IPS-18a (cell line): Measurements from ENCODE around the gene GAS2L1.

Experiments used
- H3K27ac ChIP-seq: one replicate; pipeline ENCODE4 v1.5.1; 2013; ENCODE audit warnings: low read length
- H3K27me3 ChIP-seq: one replicate; pipeline ENCODE4 v1.6.1; 2013; ENCODE audit warnings: mild to moderate bottlenecking, low read length; ENCODE audit not compliant: control insufficient read depth, insufficient read depth
- H3K36me3 ChIP-seq: one replicate; pipeline ENCODE4 v1.6.1; 2013; ENCODE audit warnings: low read depth, low read length; ENCODE audit not compliant: control insufficient read depth
- H3K4me1 ChIP-seq: one replicate; pipeline ENCODE4 v1.6.1; 2013; ENCODE audit warnings: low read depth, low read length; ENCODE audit not compliant: control insufficient read depth
- H3K4me3 ChIP-seq: one replicate; pipeline ENCODE4 v1.5.1; 2013; ENCODE audit warnings: low read length
- H3K9ac ChIP-seq: one replicate; pipeline ENCODE4 v1.6.1; 2013; ENCODE audit warnings: mild to moderate bottlenecking, low read length, moderate library complexity
- H3K9me3 ChIP-seq: one replicate; pipeline ENCODE4 v1.6.1; 2013; ENCODE audit warnings: low read depth, low read length; ENCODE audit not compliant: control insufficient read depth

The GAS2L1 gene

DNA sequence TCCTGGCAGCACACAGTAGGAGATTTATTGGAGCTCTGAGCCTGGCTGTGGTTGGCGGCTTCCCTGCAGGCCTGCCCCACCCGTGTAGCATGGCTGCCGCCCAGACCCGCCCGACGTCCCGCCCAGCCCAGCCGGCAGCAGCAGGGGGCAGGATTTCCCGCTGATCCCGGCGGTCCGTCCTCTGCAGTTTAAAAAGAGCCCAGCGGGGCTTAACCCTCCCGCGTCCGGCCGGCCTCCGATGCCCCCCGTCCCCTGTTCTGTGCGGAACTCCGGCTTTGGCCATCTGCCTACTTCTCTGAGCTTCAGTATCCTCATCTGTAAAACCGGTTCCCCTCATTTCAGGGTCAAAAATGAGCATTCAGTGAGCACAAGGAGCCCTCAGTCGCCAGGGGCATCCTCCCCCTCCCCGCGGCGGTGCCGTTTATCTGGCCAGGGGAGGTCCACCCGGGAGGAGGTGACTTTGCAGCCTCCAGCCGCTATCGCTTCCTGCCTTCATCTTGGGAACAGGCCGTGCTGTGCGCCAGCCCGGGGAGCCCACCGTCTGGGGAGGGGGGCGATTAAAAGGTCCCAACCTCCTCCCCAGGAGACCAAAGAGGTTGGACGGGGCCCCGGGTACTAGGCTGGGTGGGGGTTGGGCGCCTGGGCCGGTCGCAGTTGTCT is at the start of gene GAS2L1:
Gene GAS2L1 (plus strand): TSS at position 476 of the 660 bp plus-strand sequence. CDS start 1,456 bp downstream, outside the sequence.
- Histone ChIP-seq H3K27me3 (peaks cover 8% of the 10 kb centered on the region), H3K27ac (no peak within 1 kb of the TSS), H3K4me1 (no peaks in the 10 kb centered on the region), H3K4me3 (peak within 1 kb of the TSS; percentile 47), H3K36me3 (no peaks in the 10 kb centered on the region), H3K9me3 (no peaks in the 10 kb centered on the region), H3K9ac (peak within 1 kb of the TSS; percentile 46)

DNA sequence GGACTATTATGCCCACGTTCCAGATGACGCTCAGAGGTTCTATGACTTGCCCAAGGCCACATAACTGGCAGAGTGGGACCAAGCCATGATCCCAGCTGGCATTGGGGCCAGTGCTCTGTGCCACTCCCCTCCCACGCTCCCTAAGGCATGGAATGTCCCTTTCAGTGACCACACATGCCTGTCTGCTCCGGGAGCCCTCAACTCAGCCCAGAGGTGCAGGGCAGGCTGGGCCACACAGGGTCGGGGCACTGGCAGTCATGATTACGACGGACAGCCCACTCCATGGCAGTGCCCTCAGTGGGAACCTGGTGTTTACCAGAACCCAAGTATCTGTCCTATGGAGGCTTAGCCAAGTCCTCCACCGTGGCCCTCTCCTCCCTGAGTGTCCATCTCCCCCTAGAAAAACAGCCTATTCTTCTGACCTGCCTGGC is 48.7 kb upstream of the GAS2L1 start:
- Histone ChIP-seq H3K4me1 (no peaks in the 10 kb centered on the region), H3K9me3 (no peaks in the 10 kb centered on the region), H3K27me3 (no peaks in the 10 kb centered on the region), H3K9ac (no peak overlapping the region), H3K36me3 (peaks cover 3% of the 10 kb centered on the region), H3K4me3 (no peak overlapping the region), H3K27ac (no peak overlapping the region)

- Histone ChIP-seq H3K4me3 (no peak overlapping the region), H3K4me1 (no peaks in the 10 kb centered on the region), H3K27ac (no peak overlapping the region), H3K9ac (no peak overlapping the region), H3K9me3 (no peaks in the 10 kb centered on the region), H3K27me3 (no peaks in the 10 kb centered on the region), H3K36me3 (peaks cover 3% of the 10 kb centered on the region)
Measured at GRCh38 chr22:29258407-29259252, 47.8 kb upstream of the GAS2L1 start.

DNA sequence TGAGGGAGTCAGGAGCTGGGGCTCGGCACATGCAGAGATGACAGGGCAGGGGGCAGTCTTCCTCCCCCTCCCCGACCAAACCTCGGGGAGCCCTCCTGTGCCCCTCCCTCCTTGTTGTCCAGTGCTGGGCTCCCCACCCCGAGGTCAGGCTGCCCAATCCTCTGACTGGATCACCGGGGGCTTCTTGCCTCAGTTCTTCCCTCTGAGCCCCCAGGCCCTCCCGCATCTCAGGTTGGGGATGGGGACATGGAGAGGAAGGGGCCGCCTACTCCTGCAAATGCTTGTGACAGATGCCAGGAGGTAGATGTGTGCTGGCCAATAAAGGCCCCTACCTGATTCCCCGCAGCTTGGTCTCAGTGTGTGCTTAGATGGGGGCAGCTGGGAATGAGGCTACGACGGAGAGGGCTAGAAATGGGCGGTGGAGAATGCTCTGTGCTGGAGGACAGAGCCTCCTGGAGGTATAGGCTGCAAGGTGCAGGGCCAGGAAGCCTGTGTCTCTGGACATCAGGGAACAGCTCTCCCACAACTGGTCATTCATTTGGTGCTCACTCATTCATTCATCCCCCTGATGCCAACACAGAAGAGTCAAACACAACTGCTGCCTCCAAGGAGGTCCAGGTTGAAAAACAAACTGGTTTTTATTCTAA is 47.1 kb upstream of the GAS2L1 start:
- Histone ChIP-seq H3K27me3 (no peaks in the 10 kb centered on the region), H3K9me3 (no peaks in the 10 kb centered on the region), H3K4me1 (no peaks in the 10 kb centered on the region)

DNA sequence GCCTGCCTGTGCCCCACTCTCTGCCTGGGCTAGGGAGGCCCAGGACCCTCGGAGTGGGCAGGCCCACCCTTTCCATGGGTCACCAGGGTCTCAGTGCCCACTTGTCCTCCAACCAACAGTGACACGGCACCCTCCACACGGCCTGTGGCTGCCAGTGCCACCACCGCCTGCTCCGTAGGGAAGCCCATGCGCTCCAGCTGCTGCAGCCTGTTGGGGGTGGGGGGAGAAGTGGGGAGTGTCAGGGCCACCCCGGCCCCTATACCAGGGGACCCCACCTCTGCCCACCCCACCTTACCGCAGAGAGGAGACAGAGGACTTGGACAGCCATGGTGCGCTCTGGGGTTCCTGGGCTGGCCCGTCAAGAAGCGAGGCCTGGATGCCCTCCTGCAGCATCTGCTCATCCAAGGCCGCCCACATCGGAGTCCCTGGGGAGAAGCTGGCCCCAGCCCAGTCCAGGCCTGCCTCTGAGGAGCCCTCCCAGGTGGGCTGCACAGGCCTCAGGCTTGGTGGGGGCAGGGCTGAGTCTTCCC is 46.4 kb upstream of the GAS2L1 start:
- Histone ChIP-seq H3K4me1 (no peaks in the 10 kb centered on the region), H3K9ac (no peak overlapping the region), H3K36me3 (peaks cover 9% of the 10 kb centered on the region), H3K9me3 (no peaks in the 10 kb centered on the region), H3K4me3 (no peak overlapping the region), H3K27ac (no peak overlapping the region), H3K27me3 (no peaks in the 10 kb centered on the region)

More for the DNA sequence above, 47.1 kb upstream of the GAS2L1 start:
- Histone ChIP-seq H3K27ac (no peak overlapping the region), H3K4me3 (no peak overlapping the region), H3K9ac (no peak overlapping the region), H3K36me3 (peaks cover 5% of the 10 kb centered on the region)

DNA sequence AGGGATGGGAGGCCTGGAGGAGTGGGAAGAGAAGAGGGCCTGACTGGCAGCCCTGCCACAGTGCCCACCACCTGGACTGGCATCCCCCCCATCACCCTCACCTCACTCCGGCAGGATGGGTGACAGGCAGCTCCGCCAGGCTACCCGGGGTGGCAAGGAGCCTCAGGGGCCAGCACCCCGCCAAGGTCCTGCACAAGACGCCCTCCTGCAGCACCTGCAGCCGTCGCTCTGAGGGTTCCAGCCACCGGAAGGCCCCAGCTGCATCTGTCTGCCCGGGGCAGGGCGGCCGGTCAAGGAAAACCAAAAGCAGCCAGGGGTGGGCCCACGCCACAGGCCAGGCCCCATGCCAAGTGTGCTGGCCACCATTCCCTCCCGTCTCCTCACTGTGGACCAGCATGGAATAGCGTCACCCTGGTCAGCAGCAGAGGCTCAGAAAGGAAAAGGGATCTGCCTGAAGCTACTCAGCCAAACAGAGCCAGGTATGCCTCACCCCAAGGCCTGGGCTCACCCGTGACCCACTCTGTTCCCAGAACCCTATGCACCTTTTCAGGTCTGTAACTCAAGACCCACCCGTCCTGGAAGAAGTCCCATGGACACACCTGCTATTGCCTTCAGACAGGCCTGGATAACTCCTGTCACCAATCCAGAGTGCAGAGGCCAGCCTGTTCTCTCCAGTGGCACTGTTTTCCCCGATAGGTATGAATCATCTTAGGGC is 45.7 kb upstream of the GAS2L1 start:
- H3K4me1 ChIP-seq = no peaks in the 10 kb centered on the region
- H3K9ac ChIP-seq = no peak overlapping the region
- H3K27me3 ChIP-seq = no peaks in the 10 kb centered on the region
- peaks cover 16% of the 10 kb centered on the region for H3K36me3 ChIP-seq
- no peak overlapping the region for H3K4me3 ChIP-seq
- H3K27ac ChIP-seq = no peak overlapping the region
- no peaks in the 10 kb centered on the region for H3K9me3 ChIP-seq

GRCh38 chr22:29263791-29264276 is 42.6 kb upstream of the GAS2L1 start:
- Histone ChIP-seq H3K27me3 (no peaks in the 10 kb centered on the region), H3K27ac (no peak overlapping the region), H3K4me1 (peaks cover 9% of the 10 kb centered on the region), H3K4me3 (no peak overlapping the region), H3K36me3 (peaks cover 17% of the 10 kb centered on the region), H3K9me3 (no peaks in the 10 kb centered on the region), H3K9ac (no peak overlapping the region)

DNA sequence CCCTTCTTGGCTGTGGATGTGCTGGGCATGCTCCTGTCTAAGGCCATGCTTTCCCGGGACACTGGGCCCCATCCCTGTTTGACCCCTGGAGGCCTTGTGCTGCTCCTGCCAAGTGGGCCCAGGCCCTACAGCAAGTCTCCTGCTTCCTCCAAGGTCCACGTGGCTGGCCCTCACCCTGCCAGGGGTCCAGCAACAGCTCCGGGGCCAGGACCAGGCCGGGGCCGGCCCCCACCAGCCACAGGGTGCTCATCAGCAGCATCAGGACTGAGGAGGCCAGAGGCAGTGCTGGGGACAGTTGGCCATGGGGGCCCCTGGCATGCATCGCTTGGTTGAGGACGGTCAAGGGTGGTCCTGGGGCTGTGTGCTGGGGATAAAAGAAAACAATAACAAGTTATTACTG is 41.1 kb upstream of the GAS2L1 start:
- Histone ChIP-seq H3K27me3 (no peaks in the 10 kb centered on the region), H3K9ac (no peak overlapping the region), H3K4me3 (no peak overlapping the region), H3K4me1 (peaks cover 16% of the 10 kb centered on the region), H3K36me3 (peaks cover 25% of the 10 kb centered on the region), H3K9me3 (no peaks in the 10 kb centered on the region), H3K27ac (no peak overlapping the region)

GRCh38 chr22:29265929-29266328 is 40.5 kb upstream of the GAS2L1 start:
- Histone ChIP-seq H3K4me3 (peak overlapping the region; percentile 89), H3K9ac (no peak overlapping the region), H3K36me3 (peaks cover 31% of the 10 kb centered on the region), H3K9me3 (no peaks in the 10 kb centered on the region), H3K27me3 (no peaks in the 10 kb centered on the region), H3K27ac (no peak overlapping the region), H3K4me1 (peaks cover 20% of the 10 kb centered on the region)

- H3K9ac ChIP-seq = peak overlapping the region; percentile 99
- H3K9me3 ChIP-seq = no peaks in the 10 kb centered on the region
- no peaks in the 10 kb centered on the region for H3K27me3 ChIP-seq
- H3K4me1 ChIP-seq = peaks cover 27% of the 10 kb centered on the region
- peak overlapping the region; percentile 100 for H3K27ac ChIP-seq
- H3K4me3 ChIP-seq = peak overlapping the region; percentile 89
- peaks cover 40% of the 10 kb centered on the region for H3K36me3 ChIP-seq
Measured at GRCh38 chr22:29266564-29267461, 39.6 kb upstream of the GAS2L1 start.
